Panc1 (cell line): Measurements from ENCODE around the gene ZSWIM7. TPM values are rescaled to one million over a fixed set of nuclear protein-coding genes. Genes with fewer than 3 reads are reported as not detected.

Source experiments
- ATAC-seq: fragments of 200-7000 bp; cut with Tn5 transposase; 2 replicates; pipeline ENCODE4 v1.9.1; 2020; ENCODE audit warnings: mild to moderate bottlenecking, moderate library complexity
- BruUV-seq: library from RNA; stranded (reverse); fragments of 400-500 nt; replicated peaks from 2 replicates; lab custom pipeline; 2021; lab: Mats Ljungman, UMichigan
- CTCF ChIA-PET: fragments of 300-600 bp; sonication (Branson Sonifier 250); formaldehyde crosslinking; loops from one replicate; lab custom pipeline; 2022; ENCODE audit warnings: antibody characterized with exemption; lab: Charles Lee
- POLR2A ChIA-PET: fragments of 300-600 bp; sonication (Branson Sonifier 250); formaldehyde crosslinking; loops from one replicate; lab custom pipeline; 2022; ENCODE audit warnings: antibody characterized with exemption; lab: Charles Lee
- DNase-seq: peaks from one replicate; pipeline ENCODE4 v3.0.0-alpha.2; 2010; ENCODE audit warnings: low read depth, low spot score
- H3K27ac ChIP-seq: 2 replicates; pipeline ENCODE4 v1.5.1; 2011; ENCODE audit warnings: mild to moderate bottlenecking, low read length, inconsistent platforms
- H3K27me3 ChIP-seq: fragments of 200-500 bp; sonication (Bioruptor generic); 2 replicates; pipeline ENCODE4 v1.6.0; 2014; ENCODE audit warnings: low read length, inconsistent platforms; ENCODE audit not compliant: control insufficient read depth, insufficient read depth
- H3K36me3 ChIP-seq: fragments of 200-500 bp; sonication (Bioruptor generic); 2 replicates; pipeline ENCODE4 v1.5.1; 2014; ENCODE audit warnings: inconsistent platforms, mild to moderate bottlenecking, low read length, moderate library complexity; ENCODE audit not compliant: control insufficient read depth, insufficient read depth
- H3K4me1 ChIP-seq: 2 replicates; pipeline ENCODE4 v1.5.1; 2011; ENCODE audit warnings: inconsistent platforms, mild to moderate bottlenecking, low read length, moderate library complexity; ENCODE audit not compliant: control insufficient read depth, insufficient read depth
- H3K4me3 ChIP-seq, 2 experiments: 2 replicates each; pipeline ENCODE4 v1.5.1; 2011 to 2012; ENCODE audit warnings: low read depth in 2 of 2, low read length in 2 of 2, mild to moderate bottlenecking in 2 of 2, inconsistent platforms in 1 of 2, moderate library complexity in 1 of 2
- H3K9me3 ChIP-seq: fragments of 200-500 bp; sonication (Bioruptor generic); 2 replicates; pipeline ENCODE4 v1.5.1; 2014; ENCODE audit warnings: low read depth, mild to moderate bottlenecking, inconsistent platforms, low read length, moderate library complexity; ENCODE audit not compliant: control insufficient read depth, insufficient read depth
- POLR2AphosphoS5 ChIP-seq: IDR thresholded peaks from 2 replicates; pipeline ENCODE4 v1.6.1; 2012; ENCODE audit warnings: mild to moderate bottlenecking, low read depth, low read length, moderate library complexity
- SIN3A ChIP-seq: IDR thresholded peaks from 2 replicates; pipeline ENCODE4 v1.6.1; 2012; ENCODE audit warnings: low read depth, mild to moderate bottlenecking, low read length, moderate library complexity, borderline replicate concordance; ENCODE audit not compliant: insufficient read depth
- TCF7L2 ChIP-seq: IDR thresholded peaks from 2 replicates; pipeline ENCODE4 v1.6.1; 2011; ENCODE audit warnings: mild to moderate bottlenecking, low read depth, low read length, inconsistent platforms
- in situ Hi-C: cut with HindIII; loops from 2 replicates; pipeline ENCODE4 v1.10.0; 2016; ENCODE audit warnings: low sequenced_read_pairs, low pct_unique_long_range_greater_than_20kb
- intact Hi-C: fragments of 100-400 bp; cut with micrococcal nuclease; formaldehyde crosslinking; loops from one replicate; pipeline ENCODE4 v1.10.0; 2022; ENCODE audit not compliant: unreplicated experiment
- total RNA-seq: library from RNA; stranded (reverse); gene quantifications from one replicate; pipeline ENCODE4 v1.2.1, GENCODE V29; 2021; ENCODE audit not compliant: unreplicated experiment
- TF ChIP-seq, protein P1 (sequence below): fragments of 450-650 bp; IDR thresholded peaks from 2 replicates; pipeline ENCODE4 v1.5.1; 2017; ENCODE audit warnings: mild to moderate bottlenecking
- TF ChIP-seq, protein P2 (sequence below), 2 experiments: IDR thresholded peaks; 2 replicates each; pipeline ENCODE4 v1.6.1; 2011 to 2012; ENCODE audit warnings: low read depth in 2 of 2, control low read depth in 1 of 2, low read length in 1 of 2, mild to moderate bottlenecking in 1 of 2, moderate library complexity in 1 of 2; ENCODE audit not compliant: insufficient read depth in 1 of 2

Gene ZSWIM7
- total RNA-seq, 1 experiment from 2014 or later: 17.5 TPM

DNA sequence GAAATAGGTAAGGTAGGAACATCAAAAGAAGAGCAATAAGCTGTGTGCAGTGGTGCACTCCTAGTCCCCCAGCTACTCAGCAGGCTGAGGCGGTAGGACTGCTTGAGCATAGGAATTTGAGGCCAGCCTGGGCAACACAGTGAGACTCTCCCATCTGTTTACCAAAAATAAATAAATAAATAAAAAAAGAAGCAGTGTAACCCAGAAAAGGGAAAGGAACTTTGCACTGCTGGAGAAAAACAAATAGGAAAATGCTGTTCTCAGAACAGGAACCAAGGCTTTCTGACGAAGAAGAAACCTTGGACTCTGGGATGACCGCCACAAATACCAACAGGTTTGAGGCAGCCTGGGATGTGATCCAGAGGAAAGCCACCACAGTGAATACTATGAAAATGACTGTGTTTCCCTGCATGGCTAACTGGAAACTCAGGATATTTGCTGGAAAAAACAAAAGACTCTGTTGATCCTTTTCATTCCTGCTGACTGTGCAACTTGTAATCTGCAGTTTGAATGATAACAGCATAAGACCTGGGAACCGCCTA is 41.3 kb upstream of the ZSWIM7 start:
- intact Hi-C loops: no loop called here

DNA sequence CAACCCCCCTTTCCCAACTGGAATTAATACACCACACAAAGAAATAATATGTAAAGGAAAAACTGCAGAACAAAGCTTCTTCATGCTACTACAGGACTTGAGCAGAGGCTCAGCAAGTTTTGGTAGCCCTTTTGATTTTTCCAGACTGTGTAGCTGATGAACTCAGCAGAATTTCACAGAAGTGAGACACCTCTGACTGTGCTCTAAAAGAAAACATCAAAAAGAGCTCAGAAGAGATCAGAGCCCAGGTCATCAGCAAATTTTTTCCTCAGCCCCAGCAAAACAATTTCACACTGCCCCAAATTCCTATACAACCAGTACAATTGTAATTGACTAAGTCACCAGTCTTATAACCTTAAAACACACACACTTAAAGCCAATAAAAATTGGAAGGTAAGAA is 38.1 kb upstream of the ZSWIM7 start:
- Histone ChIP-seq H3K27me3 (no peaks in the 10 kb centered on the region), H3K4me1 (no peaks in the 10 kb centered on the region), H3K4me3 (no peak overlapping the region), H3K9me3 (no peaks in the 10 kb centered on the region), H3K36me3 (peaks cover 10% of the 10 kb centered on the region), H3K27ac (no peak overlapping the region)
- POLR2A ChIA-PET: no interaction called here
- no peak for DNase-seq
- BruUV-seq: no TSS peak
- no peak for ATAC-seq
- no peak for TF ChIP-seq SIN3A
- no peak for TF ChIP-seq POLR2AphosphoS5
- TF ChIP-seq TCF7L2: no peak
- TF ChIP-seq, protein P1, sequence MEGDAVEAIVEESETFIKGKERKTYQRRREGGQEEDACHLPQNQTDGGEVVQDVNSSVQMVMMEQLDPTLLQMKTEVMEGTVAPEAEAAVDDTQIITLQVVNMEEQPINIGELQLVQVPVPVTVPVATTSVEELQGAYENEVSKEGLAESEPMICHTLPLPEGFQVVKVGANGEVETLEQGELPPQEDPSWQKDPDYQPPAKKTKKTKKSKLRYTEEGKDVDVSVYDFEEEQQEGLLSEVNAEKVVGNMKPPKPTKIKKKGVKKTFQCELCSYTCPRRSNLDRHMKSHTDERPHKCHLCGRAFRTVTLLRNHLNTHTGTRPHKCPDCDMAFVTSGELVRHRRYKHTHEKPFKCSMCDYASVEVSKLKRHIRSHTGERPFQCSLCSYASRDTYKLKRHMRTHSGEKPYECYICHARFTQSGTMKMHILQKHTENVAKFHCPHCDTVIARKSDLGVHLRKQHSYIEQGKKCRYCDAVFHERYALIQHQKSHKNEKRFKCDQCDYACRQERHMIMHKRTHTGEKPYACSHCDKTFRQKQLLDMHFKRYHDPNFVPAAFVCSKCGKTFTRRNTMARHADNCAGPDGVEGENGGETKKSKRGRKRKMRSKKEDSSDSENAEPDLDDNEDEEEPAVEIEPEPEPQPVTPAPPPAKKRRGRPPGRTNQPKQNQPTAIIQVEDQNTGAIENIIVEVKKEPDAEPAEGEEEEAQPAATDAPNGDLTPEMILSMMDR: no peak
- TF ChIP-seq, protein P2, sequence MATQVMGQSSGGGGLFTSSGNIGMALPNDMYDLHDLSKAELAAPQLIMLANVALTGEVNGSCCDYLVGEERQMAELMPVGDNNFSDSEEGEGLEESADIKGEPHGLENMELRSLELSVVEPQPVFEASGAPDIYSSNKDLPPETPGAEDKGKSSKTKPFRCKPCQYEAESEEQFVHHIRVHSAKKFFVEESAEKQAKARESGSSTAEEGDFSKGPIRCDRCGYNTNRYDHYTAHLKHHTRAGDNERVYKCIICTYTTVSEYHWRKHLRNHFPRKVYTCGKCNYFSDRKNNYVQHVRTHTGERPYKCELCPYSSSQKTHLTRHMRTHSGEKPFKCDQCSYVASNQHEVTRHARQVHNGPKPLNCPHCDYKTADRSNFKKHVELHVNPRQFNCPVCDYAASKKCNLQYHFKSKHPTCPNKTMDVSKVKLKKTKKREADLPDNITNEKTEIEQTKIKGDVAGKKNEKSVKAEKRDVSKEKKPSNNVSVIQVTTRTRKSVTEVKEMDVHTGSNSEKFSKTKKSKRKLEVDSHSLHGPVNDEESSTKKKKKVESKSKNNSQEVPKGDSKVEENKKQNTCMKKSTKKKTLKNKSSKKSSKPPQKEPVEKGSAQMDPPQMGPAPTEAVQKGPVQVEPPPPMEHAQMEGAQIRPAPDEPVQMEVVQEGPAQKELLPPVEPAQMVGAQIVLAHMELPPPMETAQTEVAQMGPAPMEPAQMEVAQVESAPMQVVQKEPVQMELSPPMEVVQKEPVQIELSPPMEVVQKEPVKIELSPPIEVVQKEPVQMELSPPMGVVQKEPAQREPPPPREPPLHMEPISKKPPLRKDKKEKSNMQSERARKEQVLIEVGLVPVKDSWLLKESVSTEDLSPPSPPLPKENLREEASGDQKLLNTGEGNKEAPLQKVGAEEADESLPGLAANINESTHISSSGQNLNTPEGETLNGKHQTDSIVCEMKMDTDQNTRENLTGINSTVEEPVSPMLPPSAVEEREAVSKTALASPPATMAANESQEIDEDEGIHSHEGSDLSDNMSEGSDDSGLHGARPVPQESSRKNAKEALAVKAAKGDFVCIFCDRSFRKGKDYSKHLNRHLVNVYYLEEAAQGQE (IDR thresholded peaks at IDR 0.05; ENCODE audit: insufficient read depth in 1 of 2, low read depth in 2 of 2, low read length in 1 of 2): no peak
- intact Hi-C loops: no loop called here
- in situ Hi-C loops: no loop called here
- CTCF ChIA-PET: no interaction called here

More for the DNA sequence above, 41.3 kb upstream of the ZSWIM7 start:
- POLR2A ChIA-PET: no interaction called here
- H3K4me3 ChIP-seq: no peak overlapping the region
- no peaks in the 10 kb centered on the region for H3K9me3 ChIP-seq
- H3K4me1 ChIP-seq: no peaks in the 10 kb centered on the region
- peaks cover 8% of the 10 kb centered on the region for H3K36me3 ChIP-seq
- CTCF ChIA-PET: no interaction called here
- no peak for DNase-seq
- no peak for ATAC-seq
- no peaks in the 10 kb centered on the region for H3K27me3 ChIP-seq
- no peak for TF ChIP-seq POLR2AphosphoS5
- TF ChIP-seq, protein P2 (IDR thresholded peaks at IDR 0.05; ENCODE audit: insufficient read depth in 1 of 2, low read depth in 2 of 2, low read length in 1 of 2): no peak
- BruUV-seq: no TSS peak
- in situ Hi-C loops: no loop called here
- H3K27ac ChIP-seq: no peak overlapping the region
